ENCODE results near the gene RPS19. TPM values are rescaled to one million over a fixed set of nuclear protein-coding genes. Genes with fewer than 3 reads are reported as not detected.
"Not testable (repeated sequence)": the region's sequence is repeated elsewhere in the genome, so short reads cannot be mapped to it uniquely, and the experiment has no call there.

RPS19 gene
- total RNA-seq, 1 donor from 2014 or later: 2,797 TPM

- intact Hi-C loops (cut with micrococcal nuclease): no loop called here
These were observed 53.0 kb downstream of the RPS19 start for GRCh38 chr19:41912899-41913537.

DNA sequence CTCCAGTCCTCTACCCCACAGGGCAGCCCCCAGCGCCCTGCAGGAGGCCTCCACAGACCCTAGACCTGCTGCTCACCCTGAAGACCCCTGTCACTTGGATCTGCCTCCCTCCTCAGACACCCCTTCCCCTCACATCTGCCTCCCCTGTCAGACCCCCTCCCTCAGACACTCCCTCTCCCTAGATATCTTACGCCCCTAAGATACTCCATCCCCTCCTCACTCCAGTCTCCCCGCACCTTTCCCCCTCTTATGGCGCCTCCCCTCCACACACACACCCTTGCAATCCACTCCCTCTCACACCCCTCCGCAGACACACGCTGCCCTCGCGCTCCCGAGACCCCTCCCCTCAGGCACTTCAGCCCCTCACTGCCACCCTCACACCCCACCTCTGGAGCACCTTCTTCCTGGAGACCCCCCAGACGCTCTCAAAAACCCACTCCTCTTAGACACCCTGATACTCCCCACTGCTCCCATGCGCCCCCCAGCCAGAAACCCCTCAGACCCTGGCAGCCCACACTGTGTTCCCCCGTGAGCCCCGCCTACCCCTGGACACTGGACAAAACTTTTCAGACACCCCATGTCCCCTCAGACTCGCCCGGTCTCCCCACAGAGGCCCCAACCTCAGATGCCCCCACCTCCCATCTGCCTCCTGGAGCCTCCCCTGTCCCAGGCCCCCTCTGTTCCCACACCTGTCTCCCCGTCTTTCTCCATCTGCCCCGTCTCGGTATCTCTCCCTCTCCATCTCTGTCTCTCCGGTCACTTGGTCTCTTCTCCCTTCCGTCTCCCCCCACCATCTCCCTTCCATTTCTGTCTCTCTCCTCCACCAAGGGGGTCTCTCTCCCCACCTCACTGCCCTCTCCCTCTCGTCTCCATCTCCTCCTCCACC lies 53.7 kb downstream of the RPS19 start:
- intact Hi-C loops (cut with micrococcal nuclease): no loop called here

- intact Hi-C loops (cut with micrococcal nuclease): not testable (repeated sequence)
These were observed 54.4 kb downstream of the RPS19 start for GRCh38 chr19:41914424-41914834.

DNA sequence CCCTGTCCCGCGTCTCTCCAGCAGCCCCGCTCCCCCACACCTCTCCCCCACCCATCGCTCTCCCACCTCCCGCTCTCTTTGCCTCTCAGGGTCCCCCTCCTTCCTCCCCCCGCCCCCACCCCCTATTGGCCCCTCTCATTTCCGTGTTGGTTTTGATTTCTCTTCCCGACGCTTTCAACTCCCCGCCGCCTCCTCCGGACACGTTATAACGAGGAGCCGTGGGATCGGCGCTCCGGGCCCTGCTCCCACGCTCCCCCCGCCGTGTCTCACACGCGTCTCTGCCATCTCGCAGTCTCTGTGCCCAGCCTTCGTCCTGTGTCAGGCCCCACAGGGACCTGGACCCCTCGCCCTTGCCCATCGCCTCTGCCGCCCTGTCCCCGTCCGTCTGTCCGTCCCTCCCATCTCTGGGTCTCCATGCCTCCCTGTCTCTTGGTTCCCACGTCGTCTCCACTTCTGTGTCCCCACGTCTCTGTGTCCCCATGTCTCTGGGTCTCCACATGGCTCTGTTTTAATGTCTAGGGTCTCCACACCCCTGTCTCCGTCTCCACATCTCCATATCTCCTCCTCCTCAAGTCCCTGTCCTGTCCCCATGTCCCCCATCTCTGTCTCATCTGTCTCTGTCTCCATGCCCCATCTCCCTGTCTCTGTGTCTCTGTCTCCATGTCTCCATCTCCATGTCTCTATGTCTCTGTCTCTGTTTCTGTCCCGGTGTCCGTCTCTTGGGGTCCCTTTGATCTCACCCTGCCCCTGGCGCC lies 55.1 kb downstream of the RPS19 start:
- intact Hi-C loops (cut with micrococcal nuclease): no loop called here

- intact Hi-C loops (cut with micrococcal nuclease): no loop called here
These were observed 55.8 kb downstream of the RPS19 start for GRCh38 chr19:41915776-41916414.

- intact Hi-C loops (cut with micrococcal nuclease): no loop called here
These were observed 57.6 kb downstream of the RPS19 start for GRCh38 chr19:41917676-41918075.

DNA sequence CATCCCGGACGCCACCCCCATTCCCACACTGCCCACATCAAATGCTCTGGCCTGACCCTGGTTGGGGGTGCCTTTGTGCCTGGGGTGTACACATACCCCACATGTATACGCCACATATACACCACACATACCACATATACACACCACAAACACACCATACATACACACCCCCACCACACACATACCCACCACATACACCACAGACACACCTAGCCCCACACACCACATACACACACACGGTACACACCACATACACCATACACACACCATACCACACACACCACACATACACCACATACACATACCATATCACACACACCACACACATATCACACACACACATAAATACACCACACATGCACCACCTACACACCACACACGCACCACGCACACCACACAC lies 58.0 kb downstream of the RPS19 start:
- intact Hi-C loops (cut with micrococcal nuclease): no loop called here

- intact Hi-C loops (cut with micrococcal nuclease): no loop called here
These were observed 58.7 kb downstream of the RPS19 start for GRCh38 chr19:41918653-41919244.

DNA sequence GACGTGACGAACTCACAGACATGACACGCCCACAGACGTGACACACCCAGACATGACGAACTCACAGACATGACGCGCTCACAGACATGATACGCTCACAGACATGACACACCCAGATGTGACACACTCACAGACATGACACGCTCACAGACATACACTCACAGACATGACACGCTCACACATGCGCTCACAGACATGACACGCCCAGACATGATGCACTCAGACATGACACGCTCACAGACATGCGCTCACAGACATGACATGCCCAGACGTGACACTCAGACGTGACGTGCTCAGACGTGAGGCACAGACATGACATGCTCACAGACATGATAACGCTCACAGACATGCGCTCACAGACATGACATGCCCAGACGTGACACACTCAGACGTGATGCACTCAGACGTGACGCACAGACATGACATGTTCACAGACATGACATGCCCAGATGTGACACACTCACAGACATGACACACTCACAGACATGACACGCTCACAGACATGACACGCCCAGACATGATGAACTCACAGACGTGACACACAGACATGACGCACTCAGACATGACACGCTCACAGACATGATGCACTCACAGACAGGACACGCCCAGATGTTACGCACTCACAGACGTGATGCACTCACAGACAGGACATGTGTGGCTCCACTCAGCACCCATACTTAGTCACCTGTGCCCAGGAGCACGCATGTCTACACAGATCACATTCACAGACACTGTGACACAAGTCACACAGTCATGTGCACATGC lies 60.1 kb downstream of the RPS19 start:
- intact Hi-C loops (cut with micrococcal nuclease): no loop called here

GRCh38 chr19:41920882-41921576 lies 61.0 kb downstream of the RPS19 start:
- intact Hi-C loops (cut with micrococcal nuclease): no loop called here

GRCh38 chr19:41921577-41922576 lies 61.8 kb downstream of the RPS19 start:
- intact Hi-C loops (cut with micrococcal nuclease): no loop called here

Other genes with a start within 250 kb of the RPS19 start
- not detected in 2 replicates for gene CEACAM4, start 233.2 kb upstream of the RPS19 start, total RNA-seq
- not detected in 2 replicates for gene CEACAM7, start 172.0 kb upstream of the RPS19 start, total RNA-seq
- not detected in 2 replicates for gene CEACAM5, start 151.6 kb upstream of the RPS19 start, total RNA-seq
- not detected in 2 replicates for gene CEACAM6, start 104.7 kb upstream of the RPS19 start, total RNA-seq
- not detected in 2 replicates for gene CEACAM3, start 63.7 kb upstream of the RPS19 start, total RNA-seq
- not detected in 2 replicates for gene LYPD4, start 15.6 kb upstream of the RPS19 start, total RNA-seq
- not detected in 2 replicates for gene DMRTC2, start 15.2 kb upstream of the RPS19 start, total RNA-seq
- gene CD79A, start 17.0 kb downstream of the RPS19 start, total RNA-seq: 1.7 TPM in 2 replicates
- 593 TPM in 2 replicates for gene ARHGEF1, start 22.9 kb downstream of the RPS19 start, total RNA-seq
- gene ERFL, start 68.2 kb downstream of the RPS19 start, total RNA-seq: 1.7 and 1.8 TPM in 2 replicates
- gene RABAC1, start 99.1 kb downstream of the RPS19 start, total RNA-seq: 63.6 and 67.5 TPM in 2 replicates
- 2.3 and 2.5 TPM in 2 replicates for gene ATP1A3, start 134.0 kb downstream of the RPS19 start, total RNA-seq
- gene GRIK5, start 210.0 kb downstream of the RPS19 start, total RNA-seq: 2.0 and 2.9 TPM in 2 replicates
- 14.2 and 14.6 TPM in 2 replicates for gene ZNF574, start 215.9 kb downstream of the RPS19 start, total RNA-seq

All from T-helper 2 cell treated with Interferon-gamma antibody and Interleukin-4, amounts not matched to agents 100 ng/mL and 5 ng/mL, for 36 hours (primary cell).